Inferior parietal cortex (tissue), 1 donor: ENCODE measurements around the gene KRT72.

Source experiments
- DNase-seq: peaks from one replicate; pipeline ENCODE4 v3.0.0-alpha.2; 2016; ENCODE audit errors: extremely low spot score

The KRT72 gene

GRCh38 chr12:52630008-52630500 lies 28.8 kb upstream of the KRT72 start:
- DNase-seq = no peak

GRCh38 chr12:52629281-52630007 lies 28.2 kb upstream of the KRT72 start:
- no peak for DNase-seq

- DNase-seq = no peak
Measured at GRCh38 chr12:52628841-52629240, 27.6 kb upstream of the KRT72 start.

GRCh38 chr12:52628111-52628507 lies 26.8 kb upstream of the KRT72 start:
- DNase-seq = no peak

- no peak for DNase-seq
Measured at GRCh38 chr12:52627395-52628110, 26.3 kb upstream of the KRT72 start.

GRCh38 chr12:52622349-52622748 lies 21.1 kb upstream of the KRT72 start:
- DNase-seq = no peak

- no peak for DNase-seq
Measured at GRCh38 chr12:52618866-52619265, 17.6 kb upstream of the KRT72 start.

GRCh38 chr12:52618216-52618615 lies 17.0 kb upstream of the KRT72 start, which contains the start of gene KRT73:
Gene KRT73, minus strand, starts transcription at chr12:52618559. Its CDS starts 35 bp downstream, at chr12:52618524.
- no peak for DNase-seq

- DNase-seq = no peak
Measured at GRCh38 chr12:52617403-52617785, 16.1 kb upstream of the KRT72 start.

- no peak for DNase-seq
Measured at GRCh38 chr12:52616680-52617402, 15.6 kb upstream of the KRT72 start.

GRCh38 chr12:52615912-52616311 lies 14.6 kb upstream of the KRT72 start:
- no peak for DNase-seq

- DNase-seq = no peak
Measured at GRCh38 chr12:52615208-52615868, 14.1 kb upstream of the KRT72 start.

- no peak for DNase-seq
Measured at GRCh38 chr12:52614381-52615207, 13.3 kb upstream of the KRT72 start.

- no peak for DNase-seq
Measured at GRCh38 chr12:52613384-52614030, 12.2 kb upstream of the KRT72 start.

GRCh38 chr12:52612431-52613383 lies 11.4 kb upstream of the KRT72 start:
- no peak for DNase-seq

- no peak for DNase-seq
Measured at GRCh38 chr12:52611080-52611468, 9.8 kb upstream of the KRT72 start.

- no peak for DNase-seq
Measured at GRCh38 chr12:52608826-52609630, 7.8 kb upstream of the KRT72 start.

GRCh38 chr12:52608161-52608560 lies 6.9 kb upstream of the KRT72 start:
- no peak for DNase-seq

GRCh38 chr12:52607314-52607713 lies 6.1 kb upstream of the KRT72 start:
- DNase-seq = no peak
